ENCODE results near the gene ZDHHC21.

DNA sequence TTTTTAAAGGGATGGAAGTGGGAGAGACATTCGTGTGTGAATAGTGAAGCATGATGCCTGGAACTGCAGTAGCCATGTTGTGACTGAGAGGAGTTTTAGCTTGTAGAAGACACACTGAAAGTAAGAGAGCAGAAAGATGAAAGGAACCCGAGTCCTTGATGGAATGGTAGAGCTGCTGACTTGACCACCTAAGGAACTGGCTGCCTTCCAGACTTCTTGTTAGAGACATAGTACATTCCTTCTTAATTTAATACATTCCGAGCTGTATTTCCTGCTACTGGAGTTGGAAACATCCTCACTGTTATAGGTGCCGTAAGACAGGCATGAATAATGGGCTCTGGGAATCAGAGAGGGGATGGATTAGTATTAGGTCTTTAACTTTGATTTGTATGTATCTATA, 21.9 kb upstream of the ZDHHC21 start:
- TF ChIP-seq, protein P1, sequence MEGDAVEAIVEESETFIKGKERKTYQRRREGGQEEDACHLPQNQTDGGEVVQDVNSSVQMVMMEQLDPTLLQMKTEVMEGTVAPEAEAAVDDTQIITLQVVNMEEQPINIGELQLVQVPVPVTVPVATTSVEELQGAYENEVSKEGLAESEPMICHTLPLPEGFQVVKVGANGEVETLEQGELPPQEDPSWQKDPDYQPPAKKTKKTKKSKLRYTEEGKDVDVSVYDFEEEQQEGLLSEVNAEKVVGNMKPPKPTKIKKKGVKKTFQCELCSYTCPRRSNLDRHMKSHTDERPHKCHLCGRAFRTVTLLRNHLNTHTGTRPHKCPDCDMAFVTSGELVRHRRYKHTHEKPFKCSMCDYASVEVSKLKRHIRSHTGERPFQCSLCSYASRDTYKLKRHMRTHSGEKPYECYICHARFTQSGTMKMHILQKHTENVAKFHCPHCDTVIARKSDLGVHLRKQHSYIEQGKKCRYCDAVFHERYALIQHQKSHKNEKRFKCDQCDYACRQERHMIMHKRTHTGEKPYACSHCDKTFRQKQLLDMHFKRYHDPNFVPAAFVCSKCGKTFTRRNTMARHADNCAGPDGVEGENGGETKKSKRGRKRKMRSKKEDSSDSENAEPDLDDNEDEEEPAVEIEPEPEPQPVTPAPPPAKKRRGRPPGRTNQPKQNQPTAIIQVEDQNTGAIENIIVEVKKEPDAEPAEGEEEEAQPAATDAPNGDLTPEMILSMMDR (conservative IDR thresholded peaks at IDR 0.05; ENCODE audit: low read depth in 2 of 2), result no peak
- no peak for TF ChIP-seq EZH2phosphoT487 (IDR thresholded peaks at IDR 0.05; ENCODE audit: unreplicated experiment)
- no peak for TF ChIP-seq EZH2 (IDR thresholded peaks at IDR 0.05; ENCODE audit: low read depth, unreplicated experiment)
- TF ChIP-seq, protein P2, sequence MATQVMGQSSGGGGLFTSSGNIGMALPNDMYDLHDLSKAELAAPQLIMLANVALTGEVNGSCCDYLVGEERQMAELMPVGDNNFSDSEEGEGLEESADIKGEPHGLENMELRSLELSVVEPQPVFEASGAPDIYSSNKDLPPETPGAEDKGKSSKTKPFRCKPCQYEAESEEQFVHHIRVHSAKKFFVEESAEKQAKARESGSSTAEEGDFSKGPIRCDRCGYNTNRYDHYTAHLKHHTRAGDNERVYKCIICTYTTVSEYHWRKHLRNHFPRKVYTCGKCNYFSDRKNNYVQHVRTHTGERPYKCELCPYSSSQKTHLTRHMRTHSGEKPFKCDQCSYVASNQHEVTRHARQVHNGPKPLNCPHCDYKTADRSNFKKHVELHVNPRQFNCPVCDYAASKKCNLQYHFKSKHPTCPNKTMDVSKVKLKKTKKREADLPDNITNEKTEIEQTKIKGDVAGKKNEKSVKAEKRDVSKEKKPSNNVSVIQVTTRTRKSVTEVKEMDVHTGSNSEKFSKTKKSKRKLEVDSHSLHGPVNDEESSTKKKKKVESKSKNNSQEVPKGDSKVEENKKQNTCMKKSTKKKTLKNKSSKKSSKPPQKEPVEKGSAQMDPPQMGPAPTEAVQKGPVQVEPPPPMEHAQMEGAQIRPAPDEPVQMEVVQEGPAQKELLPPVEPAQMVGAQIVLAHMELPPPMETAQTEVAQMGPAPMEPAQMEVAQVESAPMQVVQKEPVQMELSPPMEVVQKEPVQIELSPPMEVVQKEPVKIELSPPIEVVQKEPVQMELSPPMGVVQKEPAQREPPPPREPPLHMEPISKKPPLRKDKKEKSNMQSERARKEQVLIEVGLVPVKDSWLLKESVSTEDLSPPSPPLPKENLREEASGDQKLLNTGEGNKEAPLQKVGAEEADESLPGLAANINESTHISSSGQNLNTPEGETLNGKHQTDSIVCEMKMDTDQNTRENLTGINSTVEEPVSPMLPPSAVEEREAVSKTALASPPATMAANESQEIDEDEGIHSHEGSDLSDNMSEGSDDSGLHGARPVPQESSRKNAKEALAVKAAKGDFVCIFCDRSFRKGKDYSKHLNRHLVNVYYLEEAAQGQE (IDR thresholded peaks at IDR 0.05; ENCODE audit: unreplicated experiment), result no peak
- no peak for TF ChIP-seq POLR2AphosphoS5 (IDR thresholded peaks at IDR 0.05; ENCODE audit: low read depth)
